Measurements from ENCODE around the gene PCDHGA8. TPM values are rescaled to one million over a fixed set of nuclear protein-coding genes. Genes with fewer than 3 reads are reported as not detected.
"Not testable (repeated sequence)": the region's sequence is repeated elsewhere in the genome, so short reads cannot be mapped to it uniquely, and the experiment has no call there.

The PCDHGA8 gene
- total RNA-seq (2014; rRNA removed; shearing (Covaris generic)), result 0.32 and 1.1 TPM in 2 replicates

DNA sequence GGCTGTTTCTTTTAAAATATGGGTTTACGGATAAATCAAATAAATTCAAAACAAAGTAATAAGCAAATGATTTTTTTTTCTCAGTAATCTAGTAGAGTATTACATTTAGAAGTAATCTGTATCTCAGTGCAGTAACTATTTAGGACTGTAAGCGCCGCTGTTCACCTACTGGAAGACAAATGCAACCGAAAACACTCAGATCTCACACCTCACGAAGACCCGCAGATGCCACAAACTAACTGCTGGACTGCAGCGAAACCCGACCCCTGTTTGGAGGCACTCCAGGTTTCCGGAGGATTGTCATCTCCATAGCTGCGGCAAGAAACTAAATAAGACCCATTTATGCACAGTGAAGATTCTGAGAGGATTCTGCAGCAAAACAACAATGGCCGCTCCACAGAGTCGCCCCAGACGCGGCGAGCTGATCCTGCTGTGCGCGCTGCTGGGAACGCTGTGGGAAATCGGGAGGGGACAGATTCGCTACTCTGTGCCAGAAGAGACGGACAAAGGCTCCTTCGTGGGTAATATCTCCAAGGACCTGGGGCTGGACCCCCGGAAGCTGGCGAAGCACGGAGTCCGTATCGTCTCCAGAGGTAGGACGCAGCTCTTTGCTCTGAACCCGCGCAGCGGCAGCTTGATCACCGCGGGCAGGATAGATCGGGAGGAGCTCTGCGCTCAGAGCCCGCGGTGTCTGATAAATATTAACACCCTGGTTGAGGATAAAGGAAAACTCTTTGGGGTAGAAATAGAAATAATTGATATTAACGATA lies at the start of gene PCDHGA8:
PCDHGA8 (plus strand) TSS at position 205 of the 770 bp plus-strand sequence; CDS start at position 386, 181 bp downstream.
- H3K9me3 ChIP-seq (replicated peaks), result peaks cover 40% of the 10 kb centered on the region
- no peak within 1 kb of the TSS for H3K4me3 ChIP-seq
- no peak for DNase-seq (ENCODE audit: low read depth in 1 of 2, low spot score in 2 of 2)
- H3K27me3 ChIP-seq (replicated peaks), result no peaks in the 10 kb centered on the region
- H3K4me1 ChIP-seq (replicated peaks), result no peaks in the 10 kb centered on the region
- H3K27ac ChIP-seq, result no peak within 1 kb of the TSS
- no peaks in the 10 kb centered on the region for H3K36me3 ChIP-seq

DNA sequence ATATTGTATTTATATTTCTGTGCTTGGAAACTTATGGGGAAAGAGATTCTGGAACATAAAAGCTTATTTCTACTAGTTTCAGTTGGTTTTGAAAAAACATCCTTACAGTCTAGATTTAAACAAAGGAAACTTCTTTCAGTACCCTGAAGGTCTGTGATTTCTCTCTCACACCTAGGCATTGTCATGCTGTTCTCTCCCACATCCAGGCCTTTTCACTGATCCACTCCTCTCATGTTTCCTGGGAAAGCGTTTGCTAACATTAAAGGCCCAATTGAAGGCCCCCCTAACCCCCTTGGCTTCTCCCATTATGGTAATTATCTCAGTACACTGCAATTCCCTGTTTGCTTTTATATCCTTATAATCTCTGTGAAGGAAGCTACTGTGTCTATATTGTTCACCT lies 49.7 kb upstream of the PCDHGA8 start:
- no peak overlapping the region for H3K27ac ChIP-seq
- H3K9me3 ChIP-seq (replicated peaks), result peaks cover 23% of the 10 kb centered on the region
- H3K4me3 ChIP-seq, result no peak overlapping the region
- no peak for DNase-seq (ENCODE audit: low read depth in 1 of 2, low spot score in 2 of 2)
- H3K4me1 ChIP-seq (replicated peaks), result no peaks in the 10 kb centered on the region
- H3K27me3 ChIP-seq (replicated peaks), result no peaks in the 10 kb centered on the region
- H3K36me3 ChIP-seq, result no peaks in the 10 kb centered on the region

DNA sequence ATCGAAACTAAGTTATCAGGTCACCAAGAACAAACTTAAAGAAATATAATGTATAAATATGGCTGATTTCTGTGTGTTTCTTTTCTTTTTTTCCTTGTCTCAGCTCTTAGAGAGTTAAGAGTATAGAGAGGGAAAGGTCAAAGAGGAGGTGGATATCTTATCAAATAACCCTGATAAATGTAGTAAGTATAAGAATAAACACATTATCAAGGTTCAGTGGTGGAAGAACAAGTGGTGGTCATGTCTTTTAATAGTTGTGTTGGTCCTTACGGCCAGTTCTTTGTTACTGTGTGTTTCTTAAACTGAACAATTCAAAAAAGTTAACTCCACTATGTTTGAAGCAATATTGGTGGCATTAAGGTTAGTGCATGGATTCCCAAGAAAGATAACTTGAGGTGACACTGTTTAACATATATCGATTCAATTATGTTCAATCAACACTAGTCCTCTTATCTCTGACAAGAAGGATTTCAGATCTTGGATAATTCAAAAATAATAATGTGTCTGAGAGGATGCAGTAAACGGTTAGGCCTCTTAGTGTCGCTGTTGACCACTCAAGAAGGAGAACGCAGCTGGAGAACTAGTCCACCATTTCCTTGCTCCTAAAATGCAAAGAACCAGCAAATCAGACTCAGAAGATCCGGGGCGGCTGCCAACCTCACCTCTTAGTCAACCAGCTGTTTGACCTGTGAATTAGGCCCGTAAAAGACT lies 49.0 kb upstream of the PCDHGA8 start, which contains the start of gene PCDHGA3:
PCDHGA3 (plus strand) TSS at position 588 of the 711 bp plus-strand sequence. CDS start 205 bp downstream, outside the sequence.
- H3K9me3 ChIP-seq (replicated peaks), result peaks cover 23% of the 10 kb centered on the region
- H3K4me3 ChIP-seq, result no peak within 1 kb of the TSS
- H3K27ac ChIP-seq, result no peak within 1 kb of the TSS
- H3K4me1 ChIP-seq (replicated peaks), result no peaks in the 10 kb centered on the region
- H3K36me3 ChIP-seq, result no peaks in the 10 kb centered on the region
- no peaks in the 10 kb centered on the region for H3K27me3 ChIP-seq (replicated peaks)
- no peak for DNase-seq (ENCODE audit: low read depth in 1 of 2, low spot score in 2 of 2)

DNA sequence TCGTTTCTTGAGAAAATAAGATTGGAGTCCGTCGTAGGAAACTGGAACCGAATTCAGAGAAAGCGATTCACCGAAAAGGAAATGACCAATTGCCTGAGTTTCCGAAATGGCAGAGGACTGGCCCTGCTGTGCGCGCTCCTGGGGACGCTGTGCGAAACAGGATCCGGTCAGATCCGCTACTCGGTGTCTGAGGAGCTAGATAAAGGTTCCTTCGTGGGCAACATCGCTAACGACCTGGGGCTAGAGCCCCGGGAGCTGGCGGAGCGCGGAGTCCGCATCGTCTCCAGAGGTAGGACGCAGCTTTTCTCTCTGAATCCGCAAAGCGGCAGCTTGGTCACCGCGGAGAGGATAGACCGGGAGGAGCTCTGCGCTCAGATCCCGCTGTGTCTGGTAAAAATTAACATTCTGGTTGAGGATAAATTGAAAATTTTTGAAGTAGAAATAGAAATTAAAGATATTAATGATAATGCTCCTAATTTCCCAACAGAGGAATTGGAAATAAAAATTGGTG lies 48.4 kb upstream of the PCDHGA8 start:
- Histone ChIP-seq H3K36me3 (no peaks in the 10 kb centered on the region), H3K27ac (no peak overlapping the region), H3K9me3 (replicated peaks) (peaks cover 23% of the 10 kb centered on the region), H3K4me3 (no peak overlapping the region), H3K27me3 (replicated peaks) (no peaks in the 10 kb centered on the region), H3K4me1 (replicated peaks) (no peaks in the 10 kb centered on the region)
- DNase-seq (ENCODE audit: low read depth in 1 of 2, low spot score in 2 of 2), result no peak

DNA sequence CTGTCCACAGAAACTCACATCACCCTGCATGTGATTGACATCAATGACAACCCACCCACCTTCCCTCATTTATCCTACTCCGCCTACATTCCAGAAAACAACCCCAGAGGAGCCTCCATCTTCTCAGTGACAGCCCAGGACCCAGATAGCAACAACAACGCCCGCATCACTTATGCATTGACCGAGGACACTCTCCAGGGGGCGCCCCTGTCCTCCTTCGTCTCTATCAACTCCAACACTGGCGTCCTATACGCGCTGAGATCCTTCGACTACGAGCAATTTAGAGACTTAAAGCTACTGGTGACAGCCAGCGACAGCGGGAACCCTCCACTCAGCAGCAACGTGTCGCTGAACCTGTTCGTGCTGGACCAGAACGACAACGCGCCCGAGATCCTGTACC lies 47.1 kb upstream of the PCDHGA8 start:
- H3K4me1 ChIP-seq (replicated peaks), result no peaks in the 10 kb centered on the region
- H3K27me3 ChIP-seq (replicated peaks), result no peaks in the 10 kb centered on the region
- H3K27ac ChIP-seq, result no peak overlapping the region
- H3K4me3 ChIP-seq, result no peak overlapping the region
- no peaks in the 10 kb centered on the region for H3K36me3 ChIP-seq
- H3K9me3 ChIP-seq (replicated peaks), result peaks cover 19% of the 10 kb centered on the region
- no peak for DNase-seq (ENCODE audit: low read depth in 1 of 2, low spot score in 2 of 2)

DNA sequence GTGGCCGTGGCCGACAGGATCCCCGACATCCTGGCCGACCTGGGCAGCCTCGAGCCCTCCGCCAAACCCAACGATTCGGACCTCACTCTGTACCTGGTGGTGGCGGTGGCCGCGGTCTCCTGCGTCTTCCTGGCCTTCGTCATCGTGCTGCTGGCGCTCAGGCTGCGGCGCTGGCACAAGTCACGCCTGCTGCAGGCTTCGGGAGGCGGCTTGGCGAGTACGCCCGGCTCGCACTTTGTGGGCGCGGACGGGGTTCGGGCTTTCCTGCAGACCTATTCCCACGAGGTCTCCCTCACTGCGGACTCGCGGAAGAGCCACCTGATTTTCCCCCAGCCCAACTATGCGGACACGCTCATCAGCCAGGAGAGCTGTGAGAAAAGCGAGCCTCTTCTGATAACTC lies 46.4 kb upstream of the PCDHGA8 start:
- H3K36me3 ChIP-seq, result not testable (repeated sequence)

DNA sequence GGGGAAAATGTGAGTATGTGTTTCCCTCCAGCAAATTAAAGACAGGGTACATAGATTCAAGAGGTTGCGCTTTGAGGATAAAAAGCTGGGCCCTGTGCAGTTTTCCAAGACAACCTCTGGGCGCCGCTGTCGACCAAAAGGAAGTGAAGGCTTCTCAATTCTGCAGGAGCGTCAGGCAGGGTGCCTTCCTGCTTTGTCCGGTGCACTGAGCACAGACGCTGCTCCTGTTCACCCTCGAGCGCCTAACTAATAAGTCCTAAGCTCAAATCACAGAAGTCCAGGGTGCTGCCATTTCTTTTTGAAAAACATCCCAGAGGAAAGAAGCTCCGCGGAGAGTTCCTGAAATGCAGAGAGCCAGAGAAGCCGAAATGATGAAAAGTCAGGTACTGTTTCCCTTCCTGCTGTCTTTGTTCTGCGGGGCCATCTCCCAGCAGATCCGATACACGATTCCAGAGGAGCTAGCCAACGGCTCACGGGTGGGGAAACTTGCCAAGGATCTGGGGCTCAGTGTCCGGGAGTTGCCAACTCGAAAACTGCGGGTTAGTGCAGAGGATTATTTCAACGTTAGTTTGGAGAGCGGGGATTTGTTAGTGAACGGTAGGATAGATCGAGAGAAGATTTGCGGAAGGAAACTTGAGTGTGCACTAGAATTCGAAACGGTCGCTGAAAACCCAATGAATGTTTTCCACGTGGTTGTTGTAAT lies 42.4 kb upstream of the PCDHGA8 start, which contains the start of gene PCDHGB1:
PCDHGB1 (plus strand) TSS at position 183 of the 703 bp plus-strand sequence; CDS start at position 345, 162 bp downstream.
- Histone ChIP-seq H3K4me3 (no peak within 1 kb of the TSS), H3K36me3 (no peaks in the 10 kb centered on the region), H3K4me1 (replicated peaks) (no peaks in the 10 kb centered on the region), H3K9me3 (replicated peaks) (peaks cover 12% of the 10 kb centered on the region), H3K27me3 (replicated peaks) (no peaks in the 10 kb centered on the region), H3K27ac (no peak within 1 kb of the TSS)
- DNase-seq (ENCODE audit: low read depth in 1 of 2, low spot score in 2 of 2), result peak in 1 of 2 experiments; percentile 42

More for the DNA sequence above, 46.4 kb upstream of the PCDHGA8 start:
- peaks cover 24% of the 10 kb centered on the region for H3K9me3 ChIP-seq (replicated peaks)
- H3K27me3 ChIP-seq (replicated peaks); DNase-seq (ENCODE audit: low read depth in 1 of 2, low spot score in 2 of 2); H3K4me3 ChIP-seq; H3K4me1 ChIP-seq (replicated peaks); H3K27ac ChIP-seq: not testable (repeated sequence)

DNA sequence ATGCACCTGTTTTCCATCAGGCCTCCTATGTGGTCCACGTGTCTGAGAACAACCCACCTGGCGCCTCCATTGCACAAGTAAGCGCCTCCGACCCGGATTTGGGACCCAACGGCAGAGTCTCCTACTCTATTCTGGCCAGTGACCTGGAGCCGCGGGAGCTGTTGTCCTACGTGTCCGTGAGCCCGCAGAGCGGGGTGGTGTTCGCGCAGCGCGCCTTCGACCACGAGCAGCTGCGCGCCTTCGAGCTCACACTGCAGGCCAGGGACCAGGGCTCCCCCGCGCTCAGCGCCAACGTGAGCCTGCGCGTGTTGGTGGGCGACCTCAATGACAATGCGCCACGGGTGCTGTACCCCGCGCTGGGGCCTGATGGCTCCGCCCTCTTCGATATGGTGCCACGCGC lies 40.8 kb upstream of the PCDHGA8 start:
- H3K9me3 ChIP-seq (replicated peaks), result peaks cover 19% of the 10 kb centered on the region
- H3K4me1 ChIP-seq (replicated peaks), result no peaks in the 10 kb centered on the region
- H3K4me3 ChIP-seq, result no peak overlapping the region
- no peaks in the 10 kb centered on the region for H3K27me3 ChIP-seq (replicated peaks)
- H3K27ac ChIP-seq, result no peak overlapping the region
- DNase-seq (ENCODE audit: low read depth in 1 of 2, low spot score in 2 of 2), result no peak
- no peaks in the 10 kb centered on the region for H3K36me3 ChIP-seq

DNA sequence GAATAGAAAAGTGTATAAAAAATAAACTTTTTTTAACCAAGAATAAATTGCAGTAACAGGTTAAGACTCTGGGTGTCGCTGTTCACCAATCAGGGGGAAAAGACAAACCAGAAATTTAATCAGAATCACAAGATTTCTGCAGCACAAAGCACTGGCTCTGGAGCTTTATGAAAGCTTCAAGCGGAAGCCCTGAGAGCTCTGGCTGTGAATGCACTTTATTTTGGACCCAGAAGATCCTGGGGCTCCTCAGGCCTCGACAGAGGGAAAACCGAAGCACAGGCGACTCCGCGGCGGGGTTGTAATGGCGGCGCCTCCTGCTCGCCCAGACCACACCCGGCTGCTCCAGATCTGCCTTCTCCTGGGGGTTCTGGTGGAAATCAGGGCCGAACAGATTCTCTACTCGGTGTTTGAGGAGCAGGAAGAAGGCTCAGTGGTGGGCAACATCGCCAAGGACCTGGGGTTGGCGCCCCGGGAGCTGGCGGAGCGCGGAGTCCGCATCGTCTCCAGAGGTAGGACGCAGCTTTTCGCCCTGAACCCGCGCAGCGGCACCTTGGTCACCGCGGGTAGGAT lies 37.4 kb upstream of the PCDHGA8 start, which contains the start of gene PCDHGA4:
PCDHGA4 (plus strand) TSS at position 122 of the 570 bp plus-strand sequence; CDS start at position 209, 87 bp downstream.
- no peaks in the 10 kb centered on the region for H3K36me3 ChIP-seq
- DNase-seq (ENCODE audit: low read depth in 1 of 2, low spot score in 2 of 2), result no peak
- peaks cover 26% of the 10 kb centered on the region for H3K9me3 ChIP-seq (replicated peaks)
- H3K27ac ChIP-seq, result no peak within 1 kb of the TSS
- no peaks in the 10 kb centered on the region for H3K4me1 ChIP-seq (replicated peaks)
- H3K4me3 ChIP-seq, result no peak within 1 kb of the TSS
- no peaks in the 10 kb centered on the region for H3K27me3 ChIP-seq (replicated peaks)

DNA sequence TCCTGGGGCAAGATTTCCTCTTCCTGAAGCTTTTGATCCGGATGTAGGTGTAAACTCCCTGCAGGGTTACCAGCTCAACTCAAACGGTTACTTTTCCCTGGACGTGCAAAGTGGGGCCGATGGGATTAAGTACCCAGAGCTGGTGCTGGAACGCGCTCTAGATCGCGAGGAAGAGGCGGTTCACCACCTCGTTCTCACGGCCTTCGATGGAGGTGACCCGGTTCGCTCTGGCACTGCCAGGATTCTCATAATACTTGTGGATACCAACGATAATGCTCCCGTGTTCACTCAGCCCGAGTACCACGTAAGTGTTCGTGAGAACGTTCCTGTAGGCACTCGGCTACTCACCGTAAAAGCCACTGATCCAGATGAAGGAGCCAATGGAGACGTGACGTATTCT lies 36.8 kb upstream of the PCDHGA8 start:
- H3K4me3 ChIP-seq, result no peak overlapping the region
- no peaks in the 10 kb centered on the region for H3K4me1 ChIP-seq (replicated peaks)
- peaks cover 27% of the 10 kb centered on the region for H3K9me3 ChIP-seq (replicated peaks)
- DNase-seq (ENCODE audit: low read depth in 1 of 2, low spot score in 2 of 2), result no peak
- no peak overlapping the region for H3K27ac ChIP-seq
- no peaks in the 10 kb centered on the region for H3K36me3 ChIP-seq
- H3K27me3 ChIP-seq (replicated peaks), result no peaks in the 10 kb centered on the region

DNA sequence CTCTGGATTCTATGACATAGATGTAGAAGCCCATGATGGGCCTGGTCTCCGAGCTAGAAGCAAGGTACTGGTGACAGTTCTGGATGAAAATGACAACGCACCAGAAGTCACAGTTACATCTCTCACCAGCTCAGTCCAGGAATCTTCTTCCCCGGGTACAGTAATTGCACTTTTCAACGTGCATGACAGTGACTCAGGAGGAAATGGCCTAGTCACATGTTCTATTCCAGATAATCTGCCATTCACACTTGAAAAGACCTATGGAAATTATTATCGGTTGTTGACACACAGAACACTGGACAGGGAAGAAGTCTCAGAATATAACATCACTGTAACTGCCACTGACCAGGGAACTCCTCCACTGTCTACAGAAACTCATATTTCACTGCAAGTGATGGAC lies 36.3 kb upstream of the PCDHGA8 start:
- H3K4me3 ChIP-seq, result no peak overlapping the region
- no peak overlapping the region for H3K27ac ChIP-seq
- no peak for DNase-seq (ENCODE audit: low read depth in 1 of 2, low spot score in 2 of 2)
- H3K36me3 ChIP-seq, result no peaks in the 10 kb centered on the region
- H3K4me1 ChIP-seq (replicated peaks), result no peaks in the 10 kb centered on the region
- H3K9me3 ChIP-seq (replicated peaks), result peaks cover 27% of the 10 kb centered on the region
- no peaks in the 10 kb centered on the region for H3K27me3 ChIP-seq (replicated peaks)

DNA sequence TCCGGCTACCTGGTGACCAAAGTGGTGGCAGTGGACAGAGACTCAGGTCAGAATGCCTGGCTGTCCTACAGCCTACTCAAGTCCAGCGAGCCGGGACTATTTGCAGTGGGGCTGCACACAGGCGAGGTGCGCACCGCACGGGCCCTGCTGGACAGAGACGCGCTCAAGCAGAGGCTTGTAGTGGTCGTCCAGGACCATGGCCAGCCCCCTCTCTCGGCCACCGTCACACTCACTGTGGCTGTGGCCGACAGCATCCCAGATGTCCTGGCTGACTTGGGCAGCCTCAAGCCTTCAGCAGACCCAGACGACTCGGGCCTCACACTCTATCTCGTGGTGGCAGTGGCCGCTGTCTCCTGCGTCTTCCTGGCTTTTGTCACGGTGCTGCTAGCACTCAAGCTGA lies 35.5 kb upstream of the PCDHGA8 start:
- DNase-seq (ENCODE audit: low read depth in 1 of 2, low spot score in 2 of 2), result no peak
- Histone ChIP-seq H3K9me3 (replicated peaks) (peaks cover 26% of the 10 kb centered on the region), H3K4me3 (no peak overlapping the region), H3K27me3 (replicated peaks) (no peaks in the 10 kb centered on the region), H3K4me1 (replicated peaks) (no peaks in the 10 kb centered on the region), H3K27ac (no peak overlapping the region), H3K36me3 (no peaks in the 10 kb centered on the region)

DNA sequence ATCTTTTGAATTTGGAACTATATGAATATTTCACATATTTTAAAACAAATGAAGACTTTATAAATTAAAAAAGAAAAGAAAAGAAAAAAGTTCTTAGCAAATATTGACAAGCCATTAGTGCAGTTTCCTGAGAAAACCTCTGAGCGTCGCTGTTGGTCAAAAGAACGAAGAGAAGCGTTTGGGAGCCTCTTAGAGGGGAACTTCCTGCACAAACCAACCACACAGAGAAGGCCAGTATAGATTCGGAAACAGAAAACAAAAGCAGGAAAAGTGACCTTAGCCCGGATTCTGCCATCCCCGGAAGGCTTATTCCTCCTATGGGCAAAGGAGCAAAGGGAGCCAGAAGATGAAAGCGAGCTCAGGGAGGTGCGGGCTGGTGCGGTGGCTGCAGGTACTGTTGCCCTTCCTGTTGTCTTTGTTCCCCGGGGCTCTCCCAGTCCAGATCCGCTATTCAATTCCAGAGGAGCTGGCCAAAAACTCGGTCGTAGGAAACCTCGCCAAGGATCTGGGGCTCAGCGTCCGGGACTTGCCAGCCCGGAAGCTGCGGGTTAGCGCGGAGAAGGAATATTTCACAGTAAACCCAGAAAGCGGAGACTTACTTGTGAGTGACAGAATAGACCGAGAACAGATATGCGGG lies 32.5 kb upstream of the PCDHGA8 start, which contains the start of gene PCDHGB2:
PCDHGB2 (plus strand) TSS at position 205 of the 637 bp plus-strand sequence; CDS start at position 347, 142 bp downstream.
- Histone ChIP-seq H3K27ac (no peak within 1 kb of the TSS), H3K4me3 (peak within 1 kb of the TSS; percentile 29), H3K36me3 (no peaks in the 10 kb centered on the region), H3K9me3 (replicated peaks) (peaks cover 33% of the 10 kb centered on the region), H3K4me1 (replicated peaks) (no peaks in the 10 kb centered on the region), H3K27me3 (replicated peaks) (no peaks in the 10 kb centered on the region)
- peak in 1 of 2 experiments; percentile 49 for DNase-seq (ENCODE audit: low read depth in 1 of 2, low spot score in 2 of 2)
